ENCODE results near the gene RUNX3.

The RUNX3 gene

GRCh38 chr1:24865587-24865986, 64.5 kb downstream of the RUNX3 start:
- no peak for DNase-seq (ENCODE audit: low read depth in 2 of 2)

GRCh38 chr1:24865168-24865567, 64.9 kb downstream of the RUNX3 start:
- DNase-seq (ENCODE audit: low read depth in 2 of 2): no peak

GRCh38 chr1:24864370-24864777, 65.7 kb downstream of the RUNX3 start:
- no peak for DNase-seq (ENCODE audit: low read depth in 2 of 2)

GRCh38 chr1:24862775-24863483, 67.1 kb downstream of the RUNX3 start:
- no peak for DNase-seq (ENCODE audit: low read depth in 2 of 2)

- no peak for DNase-seq (ENCODE audit: low read depth in 2 of 2)
These were observed 68.0 kb downstream of the RUNX3 start for GRCh38 chr1:24861821-24862727.

- DNase-seq (ENCODE audit: low read depth in 2 of 2): no peak
These were observed 69.2 kb downstream of the RUNX3 start for GRCh38 chr1:24860841-24861240.

GRCh38 chr1:24859063-24860010, 70.7 kb downstream of the RUNX3 start:
- DNase-seq (ENCODE audit: low read depth in 2 of 2): no peak

- DNase-seq (ENCODE audit: low read depth in 2 of 2): no peak
These were observed 71.8 kb downstream of the RUNX3 start for GRCh38 chr1:24858277-24858676.

- DNase-seq (ENCODE audit: low read depth in 2 of 2): no peak
These were observed 72.5 kb downstream of the RUNX3 start for GRCh38 chr1:24857507-24858133.

GRCh38 chr1:24856787-24857506, 73.1 kb downstream of the RUNX3 start:
- no peak for DNase-seq (ENCODE audit: low read depth in 2 of 2)

- no peak for DNase-seq (ENCODE audit: low read depth in 2 of 2)
These were observed 74.6 kb downstream of the RUNX3 start for GRCh38 chr1:24855474-24855873.

- no peak for DNase-seq (ENCODE audit: low read depth in 2 of 2)
These were observed 76.4 kb downstream of the RUNX3 start for GRCh38 chr1:24853649-24854048.

GRCh38 chr1:24850328-24850920, 79.7 kb downstream of the RUNX3 start:
- no peak for DNase-seq (ENCODE audit: low read depth in 2 of 2)

GRCh38 chr1:24849672-24850295, 80.3 kb downstream of the RUNX3 start:
- no peak for DNase-seq (ENCODE audit: low read depth in 2 of 2)

Data from stimulated activated CD8-positive, alpha-beta memory T cell treated with anti-CD3 and anti-CD28 coated beads, Interleukin-15, amount 100 ng/mL, for 4 hours (primary cell).